Vagina (tissue), 2 donors: ENCODE data around the gene VPS50.

ENCODE experiments used
- POLR2A ChIP-seq, 2 donors: fragments of 450-650 bp; IDR thresholded peaks; one replicate each; pipeline ENCODE4 v1.6.1; 2017; ENCODE audit warnings: antibody characterized with exemption in 2 of 2, mild to moderate bottlenecking in 2 of 2, moderate library complexity in 2 of 2
- TF ChIP-seq, protein P1 (sequence below), 3 experiments: fragments of 450-650 bp in 2 of 3; fragments of 200-600 bp in 1 of 3; sonication (generic) in 1 of 3; IDR thresholded peaks; one replicate each; pipeline ENCODE4 v1.5.1; 2017 to 2019; ENCODE audit warnings: antibody characterized with exemption in 3 of 3, mild to moderate bottlenecking in 2 of 3, moderate library complexity in 2 of 3

DNA sequence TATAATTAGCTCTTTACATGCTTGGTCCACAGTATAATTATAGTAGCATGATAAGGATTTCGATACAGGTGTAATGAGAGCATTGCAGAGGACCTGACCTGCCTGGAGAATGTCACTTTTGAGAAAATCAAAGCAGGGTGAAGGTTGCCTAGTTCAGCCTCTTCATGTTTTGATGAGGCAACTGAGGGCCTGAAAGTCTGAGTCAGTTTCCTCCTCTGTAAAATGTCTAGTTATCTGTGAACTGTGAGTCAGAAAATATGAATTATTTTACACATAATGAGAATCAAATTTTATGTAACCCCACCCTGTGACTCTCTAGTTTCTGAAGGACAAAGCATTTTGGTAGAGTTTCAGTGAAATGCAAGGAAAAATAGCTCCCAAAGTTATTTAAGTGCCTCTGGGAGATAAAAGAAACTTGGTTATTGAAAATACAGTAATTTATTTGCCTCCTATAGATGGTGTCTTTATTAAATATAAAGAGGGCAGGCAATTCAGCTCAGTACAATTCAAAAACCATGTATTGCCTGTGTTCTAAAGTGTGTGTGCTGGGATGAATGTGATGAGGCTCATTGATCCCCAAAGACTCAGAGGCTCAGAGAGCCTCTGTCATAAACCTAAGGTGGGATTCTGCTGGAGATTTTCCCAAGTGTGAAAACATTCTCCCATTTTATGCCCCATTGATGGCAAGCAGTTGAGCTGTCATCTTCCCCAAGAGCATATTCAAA lies 46.7 kb upstream of the VPS50 start:
- TF ChIP-seq, protein P1, sequence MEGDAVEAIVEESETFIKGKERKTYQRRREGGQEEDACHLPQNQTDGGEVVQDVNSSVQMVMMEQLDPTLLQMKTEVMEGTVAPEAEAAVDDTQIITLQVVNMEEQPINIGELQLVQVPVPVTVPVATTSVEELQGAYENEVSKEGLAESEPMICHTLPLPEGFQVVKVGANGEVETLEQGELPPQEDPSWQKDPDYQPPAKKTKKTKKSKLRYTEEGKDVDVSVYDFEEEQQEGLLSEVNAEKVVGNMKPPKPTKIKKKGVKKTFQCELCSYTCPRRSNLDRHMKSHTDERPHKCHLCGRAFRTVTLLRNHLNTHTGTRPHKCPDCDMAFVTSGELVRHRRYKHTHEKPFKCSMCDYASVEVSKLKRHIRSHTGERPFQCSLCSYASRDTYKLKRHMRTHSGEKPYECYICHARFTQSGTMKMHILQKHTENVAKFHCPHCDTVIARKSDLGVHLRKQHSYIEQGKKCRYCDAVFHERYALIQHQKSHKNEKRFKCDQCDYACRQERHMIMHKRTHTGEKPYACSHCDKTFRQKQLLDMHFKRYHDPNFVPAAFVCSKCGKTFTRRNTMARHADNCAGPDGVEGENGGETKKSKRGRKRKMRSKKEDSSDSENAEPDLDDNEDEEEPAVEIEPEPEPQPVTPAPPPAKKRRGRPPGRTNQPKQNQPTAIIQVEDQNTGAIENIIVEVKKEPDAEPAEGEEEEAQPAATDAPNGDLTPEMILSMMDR (IDR thresholded peaks at IDR 0.05): no peak
- TF ChIP-seq POLR2A (IDR thresholded peaks at IDR 0.05): no peak
